ENCODE results near the gene TXNDC16.

GRCh38 chr14:52550661-52551060, 1.6 kb downstream of the TXNDC16 start:
- TF ChIP-seq POLR2AphosphoS5 (IDR thresholded peaks at IDR 0.05; ENCODE audit: insufficient read depth, low read depth, low read length) (no peak), MAX (IDR thresholded peaks at IDR 0.05; ENCODE audit: insufficient read depth, insufficient read length) (no peak)
